Activated T-cell treated with anti-CD3 and anti-CD28 coated beads, Interleukin-2, amount 50 U/mL, for 4 hours (primary cell): ENCODE data around the gene TTLL4. TPM values are rescaled to one million over a fixed set of nuclear protein-coding genes. Genes with fewer than 3 reads are reported as not detected.
"Not testable (repeated sequence)": the region's sequence is repeated elsewhere in the genome, so short reads cannot be mapped to it uniquely, and the experiment has no call there.

Experiments
- ATAC-seq, 2 donors: fragments of 200-7000 bp; cut with Tn5 transposase; one replicate each; pipeline ENCODE4 v1.10.0; 2021
- DNase-seq: peaks from one replicate; pipeline ENCODE4 v3.0.0-alpha.2; 2020
- H3K27me3 Mint-ChIP-seq: one replicate; pipeline ENCODE4 v1.8.0; 2021; ENCODE audit warnings: low read depth, mixed read lengths
- H3K36me3 Mint-ChIP-seq: one replicate; pipeline ENCODE4 v1.8.0; 2022; ENCODE audit warnings: mixed read lengths; ENCODE audit not compliant: insufficient read depth
- H3K4me1 Mint-ChIP-seq: one replicate; pipeline ENCODE4 v1.8.0; 2021; ENCODE audit warnings: low read depth, mixed read lengths
- H3K4me3 Mint-ChIP-seq: one replicate; pipeline ENCODE4 v1.8.0; 2021; ENCODE audit warnings: mild to moderate bottlenecking, moderate library complexity, mixed read lengths
- H3K9me3 Mint-ChIP-seq: one replicate; pipeline ENCODE4 v1.8.0; 2021; ENCODE audit warnings: mixed read lengths
- total RNA-seq, 3 donors: library from RNA; stranded (reverse); gene quantifications; one replicate each; pipeline ENCODE4 v1.2.1, GENCODE V29; 2021

TTLL4 gene
- total RNA-seq, 3 donors from 2014 or later: 44.2 to 53.0 (median 52.5) TPM

DNA sequence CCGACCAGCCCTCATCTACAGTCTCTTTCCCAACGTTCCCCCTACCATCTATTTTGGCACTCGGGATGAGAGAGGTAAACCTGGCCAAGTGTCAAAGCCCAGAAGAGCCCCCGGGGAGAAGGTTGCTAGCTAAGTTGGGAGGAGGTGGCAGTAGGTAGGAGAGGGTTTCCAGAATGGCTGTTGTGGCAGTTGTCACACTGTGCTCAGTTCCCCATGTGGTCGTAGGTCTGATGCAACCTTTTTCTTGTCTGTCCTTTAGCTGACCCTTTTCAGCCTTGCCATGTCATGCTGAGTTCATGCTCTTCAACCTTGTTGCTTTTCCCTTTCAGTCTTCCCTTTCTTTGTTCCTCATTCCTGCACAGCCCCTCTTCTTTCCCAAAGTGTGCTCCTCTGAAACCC is 34.5 kb downstream of the TTLL4 start:
- DNase-seq (no peak), ATAC-seq (no peak)
- peaks cover 10% of the 10 kb centered on the region for H3K4me1 Mint-ChIP-seq
- H3K9me3 Mint-ChIP-seq: no peaks in the 10 kb centered on the region
- no peaks in the 10 kb centered on the region for H3K27me3 Mint-ChIP-seq
- H3K36me3 Mint-ChIP-seq: peaks cover 64% of the 10 kb centered on the region
- H3K4me3 Mint-ChIP-seq: no peak overlapping the region

DNA sequence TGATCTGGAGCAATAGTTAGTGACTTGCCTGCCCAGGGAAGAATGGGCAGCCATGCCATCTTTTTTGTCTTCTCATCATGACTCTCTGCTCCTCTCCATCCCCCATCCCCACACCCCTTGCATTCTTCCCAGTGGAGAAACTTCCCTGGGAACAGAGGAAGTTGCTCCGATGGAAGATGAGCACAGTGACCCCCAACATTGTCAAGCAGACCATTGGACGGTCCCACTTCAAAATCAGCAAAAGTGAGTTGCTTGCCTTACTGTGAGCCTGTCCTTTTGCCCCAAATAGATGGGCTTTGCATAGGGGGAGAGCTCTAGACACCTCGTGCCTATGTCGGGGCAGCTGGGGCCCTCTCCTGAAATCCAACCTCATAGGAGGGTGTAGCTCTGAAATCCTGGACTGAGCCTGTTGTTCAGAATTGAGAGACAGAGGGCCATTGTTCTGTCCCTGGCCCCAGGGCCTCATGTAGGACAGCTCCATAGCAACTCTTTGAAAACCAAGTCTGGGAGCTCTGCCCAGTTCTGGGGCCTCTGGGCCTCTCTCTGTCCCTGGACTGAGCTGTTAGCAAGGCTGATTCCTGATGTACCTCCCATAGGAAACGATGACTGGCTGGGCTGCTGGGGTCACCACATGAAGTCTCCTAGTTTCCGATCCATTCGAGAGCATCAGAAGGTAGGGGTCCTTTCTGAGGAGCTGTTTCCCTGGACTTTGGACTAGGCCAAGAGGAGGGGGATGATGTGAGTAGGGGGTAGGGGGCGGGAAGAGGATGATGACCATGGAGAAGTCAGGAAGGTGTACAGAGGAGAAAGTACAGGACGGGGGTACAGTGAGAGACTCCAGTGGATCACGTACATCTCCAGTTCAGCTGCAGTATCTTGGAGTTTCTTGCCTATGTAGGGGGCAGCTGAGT is 35.2 kb downstream of the TTLL4 start:
- Mint-ChIP-seq H3K4me3 (no peak overlapping the region), H3K36me3 (peaks cover 62% of the 10 kb centered on the region), H3K9me3 (no peaks in the 10 kb centered on the region), H3K4me1 (peaks cover 10% of the 10 kb centered on the region), H3K27me3 (no peaks in the 10 kb centered on the region)
- ATAC-seq: no peak
- no peak for DNase-seq

DNA sequence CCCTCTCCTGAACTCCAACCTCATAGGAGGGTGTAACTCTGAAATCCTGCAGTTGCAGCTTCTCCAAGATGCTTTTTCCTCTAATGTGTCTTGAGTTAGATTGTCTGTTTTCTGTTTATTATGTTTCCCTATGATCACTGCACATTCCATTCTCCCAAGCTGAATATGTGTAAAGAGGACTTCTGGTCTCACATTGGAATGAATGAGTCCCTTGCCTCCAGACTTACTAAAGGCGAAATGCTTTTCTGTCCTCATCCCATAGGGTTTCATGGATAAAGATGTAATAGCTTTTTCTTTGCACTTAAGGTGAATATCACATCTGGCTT is 35.8 kb downstream of the TTLL4 start:
- ATAC-seq: no peak
- no peak overlapping the region for H3K4me3 Mint-ChIP-seq
- H3K27me3 Mint-ChIP-seq: no peaks in the 10 kb centered on the region
- DNase-seq: no peak
- no peaks in the 10 kb centered on the region for H3K9me3 Mint-ChIP-seq
- peaks cover 63% of the 10 kb centered on the region for H3K36me3 Mint-ChIP-seq
- H3K4me1 Mint-ChIP-seq: peaks cover 10% of the 10 kb centered on the region

DNA sequence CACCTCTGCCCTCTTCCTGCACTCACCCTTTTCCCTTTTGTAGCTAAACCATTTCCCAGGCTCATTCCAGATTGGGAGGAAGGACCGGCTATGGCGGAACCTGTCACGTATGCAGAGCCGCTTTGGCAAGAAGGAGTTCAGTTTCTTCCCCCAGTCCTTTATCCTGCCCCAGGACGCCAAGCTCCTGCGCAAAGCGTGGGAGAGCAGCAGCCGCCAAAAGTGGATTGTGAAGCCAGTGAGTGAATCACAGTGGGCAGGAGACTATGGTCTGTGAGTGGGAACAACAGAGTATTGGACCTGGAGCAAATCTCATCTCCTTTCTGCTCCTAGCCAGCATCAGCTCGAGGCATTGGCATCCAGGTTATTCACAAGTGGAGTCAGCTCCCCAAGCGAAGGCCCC is 36.3 kb downstream of the TTLL4 start:
- DNase-seq (no peak), ATAC-seq (no peak)
- Mint-ChIP-seq H3K9me3 (no peaks in the 10 kb centered on the region), H3K4me1 (peaks cover 10% of the 10 kb centered on the region), H3K4me3 (no peak overlapping the region), H3K27me3 (no peaks in the 10 kb centered on the region), H3K36me3 (peaks cover 64% of the 10 kb centered on the region)

DNA sequence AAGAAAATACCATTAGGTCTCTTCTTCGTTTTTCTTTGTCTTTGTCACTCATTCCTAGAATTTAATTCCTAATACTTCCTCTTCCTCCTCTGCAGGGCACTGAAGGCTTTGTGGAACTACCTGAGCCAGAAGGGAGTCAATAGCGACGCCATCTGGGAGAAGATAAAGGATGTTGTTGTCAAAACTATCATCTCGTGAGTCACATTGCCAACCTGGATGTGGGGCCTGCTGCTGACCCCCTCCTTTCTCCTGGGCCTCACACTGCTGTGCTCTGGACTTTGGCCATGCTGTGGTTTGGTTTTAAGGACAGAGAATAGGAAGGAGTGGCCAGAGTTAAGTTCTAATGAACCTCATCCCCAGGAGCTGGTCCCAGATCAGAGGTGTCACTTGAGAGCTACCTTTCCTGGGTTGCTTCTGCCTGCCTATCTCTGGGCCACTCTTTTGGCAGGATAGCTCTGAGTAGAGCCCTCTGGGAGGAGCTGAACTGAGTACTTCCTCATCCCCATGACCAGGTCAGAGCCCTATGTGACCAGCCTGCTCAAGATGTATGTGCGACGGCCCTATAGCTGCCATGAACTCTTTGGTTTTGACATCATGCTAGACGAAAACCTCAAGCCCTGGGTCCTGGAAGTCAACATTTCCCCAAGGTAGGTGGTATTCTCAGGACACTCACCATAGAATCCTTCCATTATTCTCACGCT is 38.3 kb downstream of the TTLL4 start:
- DNase-seq (no peak), ATAC-seq (no peak)
- peaks cover 72% of the 10 kb centered on the region for H3K36me3 Mint-ChIP-seq
- no peaks in the 10 kb centered on the region for H3K9me3 Mint-ChIP-seq
- H3K4me3 Mint-ChIP-seq: no peak overlapping the region
- H3K27me3 Mint-ChIP-seq: no peaks in the 10 kb centered on the region
- peaks cover 8% of the 10 kb centered on the region for H3K4me1 Mint-ChIP-seq

GRCh38 chr2:218754201-218754600 is 43.6 kb downstream of the TTLL4 start:
- H3K9me3 Mint-ChIP-seq: no peaks in the 10 kb centered on the region
- H3K27me3 Mint-ChIP-seq: no peaks in the 10 kb centered on the region
- H3K4me1 Mint-ChIP-seq: no peaks in the 10 kb centered on the region
- DNase-seq (no peak), ATAC-seq (no peak)
- peaks cover 58% of the 10 kb centered on the region for H3K36me3 Mint-ChIP-seq
- no peak overlapping the region for H3K4me3 Mint-ChIP-seq

DNA sequence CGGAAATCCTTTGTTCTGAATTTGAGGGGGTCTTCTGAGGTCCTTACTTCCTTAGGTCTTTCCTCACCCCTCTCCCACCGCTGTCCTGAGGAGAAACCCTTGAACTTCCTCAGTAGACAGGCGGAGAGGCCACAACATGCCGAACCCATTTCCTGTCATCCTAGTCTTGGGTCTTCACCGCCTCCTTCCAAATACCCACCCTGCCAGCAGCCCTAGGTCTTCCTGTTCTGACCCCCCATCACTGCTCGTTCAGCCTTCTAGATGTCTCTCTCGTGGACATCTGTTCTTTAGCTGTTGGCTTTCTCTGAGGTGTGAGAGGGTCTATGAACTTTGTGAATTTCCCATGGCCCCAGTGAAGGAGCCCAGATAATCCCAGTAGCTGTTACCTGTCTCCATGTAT is 44.1 kb downstream of the TTLL4 start:
- no peak overlapping the region for H3K4me3 Mint-ChIP-seq
- H3K4me1 Mint-ChIP-seq: no peaks in the 10 kb centered on the region
- DNase-seq: no peak
- no peaks in the 10 kb centered on the region for H3K9me3 Mint-ChIP-seq
- H3K27me3 Mint-ChIP-seq: no peaks in the 10 kb centered on the region
- no peak for ATAC-seq
- H3K36me3 Mint-ChIP-seq: peaks cover 55% of the 10 kb centered on the region

DNA sequence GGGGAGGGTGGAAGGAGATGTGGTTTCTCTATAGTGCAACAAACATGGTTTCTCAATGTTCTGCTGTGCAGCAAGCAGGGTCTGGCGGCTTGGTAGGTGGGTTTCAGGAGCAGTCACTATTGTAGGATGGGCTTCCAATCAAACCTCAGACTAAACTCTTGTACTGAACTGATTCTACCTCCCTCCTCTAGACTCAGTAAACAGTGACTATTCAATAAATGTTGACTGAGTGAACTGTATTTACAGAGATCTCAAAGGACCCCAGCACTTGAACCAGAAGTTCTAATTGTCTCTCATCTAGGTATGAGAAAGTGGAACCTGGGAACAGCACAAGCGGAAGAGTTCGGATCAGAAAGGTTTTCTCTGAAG is 44.5 kb downstream of the TTLL4 start:
- no peaks in the 10 kb centered on the region for H3K27me3 Mint-ChIP-seq
- DNase-seq (no peak), ATAC-seq (no peak)
- no peaks in the 10 kb centered on the region for H3K9me3 Mint-ChIP-seq
- H3K36me3 Mint-ChIP-seq: peaks cover 51% of the 10 kb centered on the region
- H3K4me1 Mint-ChIP-seq: no peaks in the 10 kb centered on the region
- H3K4me3 Mint-ChIP-seq: no peak overlapping the region

GRCh38 chr2:218755567-218756404 is 45.2 kb downstream of the TTLL4 start:
- Mint-ChIP-seq H3K9me3 (no peaks in the 10 kb centered on the region), H3K36me3 (peaks cover 47% of the 10 kb centered on the region)
- ATAC-seq: no peak

GRCh38 chr2:218756599-218757377 is 46.2 kb downstream of the TTLL4 start:
- Mint-ChIP-seq H3K9me3 (no peaks in the 10 kb centered on the region), H3K4me3 (no peak overlapping the region), H3K4me1 (no peaks in the 10 kb centered on the region), H3K36me3 (peaks cover 41% of the 10 kb centered on the region), H3K27me3 (no peaks in the 10 kb centered on the region)
- DNase-seq (no peak), ATAC-seq (no peak)

More at GRCh38 chr2:218755567-218756404, 45.2 kb downstream of the TTLL4 start:
- no peak for DNase-seq
- H3K4me1 Mint-ChIP-seq: no peaks in the 10 kb centered on the region
- no peak overlapping the region for H3K4me3 Mint-ChIP-seq
- no peaks in the 10 kb centered on the region for H3K27me3 Mint-ChIP-seq

DNA sequence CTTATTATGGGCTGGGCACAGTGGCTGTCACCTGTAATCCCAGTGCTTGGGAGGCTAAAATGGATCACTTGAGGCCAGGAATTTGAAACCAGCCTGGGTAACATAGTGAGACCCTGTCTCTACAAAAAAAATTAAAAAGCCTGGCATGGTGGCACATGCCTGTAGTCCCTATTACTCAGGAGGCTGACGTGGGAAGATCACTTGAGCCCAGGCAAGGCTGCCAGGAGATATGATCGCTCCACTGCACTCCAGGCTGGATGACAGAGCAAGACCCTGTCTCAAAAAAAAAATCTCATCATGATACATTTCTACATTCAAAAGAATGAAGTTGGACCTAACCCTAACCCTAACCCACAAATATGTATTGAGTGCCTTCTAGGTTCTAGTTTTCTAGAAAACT is 51.2 kb downstream of the TTLL4 start:
- no peaks in the 10 kb centered on the region for H3K9me3 Mint-ChIP-seq
- H3K4me1 Mint-ChIP-seq: no peaks in the 10 kb centered on the region
- DNase-seq (no peak), ATAC-seq (no peak)
- no peaks in the 10 kb centered on the region for H3K36me3 Mint-ChIP-seq
- no peaks in the 10 kb centered on the region for H3K27me3 Mint-ChIP-seq
- no peak overlapping the region for H3K4me3 Mint-ChIP-seq

DNA sequence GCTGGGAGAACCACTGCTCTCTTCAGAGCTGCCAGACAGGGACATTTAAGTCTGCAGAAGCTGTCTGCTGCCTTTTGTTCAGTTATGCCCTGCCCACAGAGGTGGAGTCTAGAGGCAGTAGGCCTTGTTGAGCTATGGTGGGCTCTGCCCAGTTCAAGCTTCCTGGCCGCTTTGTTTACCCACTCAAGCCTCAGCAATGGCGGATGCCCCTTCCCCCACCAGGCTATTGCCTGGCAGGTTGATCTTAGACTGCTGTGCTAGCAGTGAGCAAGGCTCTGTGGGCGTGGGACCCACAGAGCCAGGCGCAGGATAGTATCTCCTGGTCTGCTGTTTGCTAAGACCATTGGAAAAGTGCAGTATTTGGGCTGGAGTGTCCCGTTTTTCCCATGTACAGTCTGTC is 62.1 kb downstream of the TTLL4 start:
- ATAC-seq, H3K4me3 Mint-ChIP-seq, H3K4me1 Mint-ChIP-seq, H3K27me3 Mint-ChIP-seq, DNase-seq: not testable (repeated sequence)
- H3K9me3 Mint-ChIP-seq: peaks cover 12% of the 10 kb centered on the region
- H3K36me3 Mint-ChIP-seq: peaks cover 22% of the 10 kb centered on the region

- Mint-ChIP-seq H3K9me3 (peaks cover 12% of the 10 kb centered on the region), H3K36me3 (peaks cover 22% of the 10 kb centered on the region), H3K4me3 (no peak overlapping the region), H3K27me3 (peaks cover 3% of the 10 kb centered on the region), H3K4me1 (no peaks in the 10 kb centered on the region)
- DNase-seq: no peak
- no peak for ATAC-seq
Measured at GRCh38 chr2:218773881-218774280, 63.2 kb downstream of the TTLL4 start.

DNA sequence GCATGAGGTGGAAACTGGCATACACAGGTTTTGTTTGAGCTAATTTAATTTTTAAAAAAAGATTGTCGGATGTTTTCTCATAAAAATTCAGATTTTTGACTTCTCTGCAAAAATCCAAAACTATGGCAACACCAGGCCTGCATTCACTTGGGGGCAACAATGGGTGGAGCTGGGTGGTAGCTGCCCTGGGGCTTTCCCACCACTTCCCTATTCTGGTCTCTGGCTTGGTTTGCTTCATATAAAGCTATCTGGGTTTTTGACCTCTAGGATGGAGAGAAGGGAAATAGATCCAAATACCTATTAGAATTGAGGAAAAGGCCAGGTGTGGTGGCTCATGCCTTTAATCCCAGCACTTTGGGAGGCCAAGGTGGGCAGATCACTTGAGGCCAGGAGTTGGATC is 65.9 kb downstream of the TTLL4 start:
- Mint-ChIP-seq H3K36me3 (peaks cover 20% of the 10 kb centered on the region), H3K4me3 (no peak overlapping the region)
- DNase-seq: no peak

More for the DNA sequence above, 65.9 kb downstream of the TTLL4 start:
- H3K4me1 Mint-ChIP-seq: peaks cover 2% of the 10 kb centered on the region
- peaks cover 27% of the 10 kb centered on the region for H3K27me3 Mint-ChIP-seq
- ATAC-seq: no peak
- H3K9me3 Mint-ChIP-seq: peaks cover 12% of the 10 kb centered on the region
